Neural progenitor cell (in vitro differentiated cells): ENCODE results near the gene SYNDIG1L.

ENCODE experiments used
- EZH2phosphoT487 ChIP-seq: fragments of 200-600 bp; sonication (generic); IDR thresholded peaks from 2 replicates; pipeline ENCODE4 v1.6.1; 2017; ENCODE audit warnings: antibody characterized with exemption
- TF ChIP-seq, protein P1 (sequence below): fragments of 200-600 bp; sonication (generic); IDR thresholded peaks from 2 replicates; pipeline ENCODE4 v1.5.1; 2017; ENCODE audit warnings: antibody characterized with exemption, mild to moderate bottlenecking

DNA sequence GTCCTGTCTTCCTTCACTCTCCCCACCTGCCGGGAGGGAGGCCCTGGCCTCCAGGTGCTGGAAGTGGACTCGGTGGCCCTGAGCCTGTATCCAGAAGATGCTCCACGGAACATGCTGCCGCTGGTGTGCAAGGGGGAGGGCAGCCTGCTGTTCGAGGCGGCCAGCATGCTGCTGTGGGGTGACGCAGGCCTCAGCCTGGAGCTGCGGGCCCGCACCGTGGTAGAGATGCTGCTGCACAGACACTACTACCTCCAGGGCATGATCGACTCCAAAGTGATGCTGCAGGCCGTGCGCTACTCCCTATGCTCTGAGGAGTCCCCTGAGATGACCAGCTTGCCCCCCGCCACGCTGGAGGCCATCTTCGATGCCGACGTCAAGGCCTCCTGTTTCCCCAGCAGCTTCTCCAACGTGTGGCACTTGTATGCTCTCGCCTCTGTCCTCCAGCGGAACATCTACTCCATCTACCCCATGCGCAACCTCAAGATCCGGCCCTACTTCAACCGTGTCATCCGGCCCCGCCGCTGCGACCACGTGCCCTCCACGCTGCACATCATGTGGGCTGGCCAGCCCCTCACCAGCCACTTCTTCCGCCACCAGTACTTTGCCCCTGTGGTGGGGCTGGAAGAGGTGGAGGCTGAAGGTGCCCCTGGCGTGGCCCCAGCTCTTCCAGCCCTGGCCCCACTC lies 69.0 kb downstream of the SYNDIG1L start:
- TF ChIP-seq, protein P1, sequence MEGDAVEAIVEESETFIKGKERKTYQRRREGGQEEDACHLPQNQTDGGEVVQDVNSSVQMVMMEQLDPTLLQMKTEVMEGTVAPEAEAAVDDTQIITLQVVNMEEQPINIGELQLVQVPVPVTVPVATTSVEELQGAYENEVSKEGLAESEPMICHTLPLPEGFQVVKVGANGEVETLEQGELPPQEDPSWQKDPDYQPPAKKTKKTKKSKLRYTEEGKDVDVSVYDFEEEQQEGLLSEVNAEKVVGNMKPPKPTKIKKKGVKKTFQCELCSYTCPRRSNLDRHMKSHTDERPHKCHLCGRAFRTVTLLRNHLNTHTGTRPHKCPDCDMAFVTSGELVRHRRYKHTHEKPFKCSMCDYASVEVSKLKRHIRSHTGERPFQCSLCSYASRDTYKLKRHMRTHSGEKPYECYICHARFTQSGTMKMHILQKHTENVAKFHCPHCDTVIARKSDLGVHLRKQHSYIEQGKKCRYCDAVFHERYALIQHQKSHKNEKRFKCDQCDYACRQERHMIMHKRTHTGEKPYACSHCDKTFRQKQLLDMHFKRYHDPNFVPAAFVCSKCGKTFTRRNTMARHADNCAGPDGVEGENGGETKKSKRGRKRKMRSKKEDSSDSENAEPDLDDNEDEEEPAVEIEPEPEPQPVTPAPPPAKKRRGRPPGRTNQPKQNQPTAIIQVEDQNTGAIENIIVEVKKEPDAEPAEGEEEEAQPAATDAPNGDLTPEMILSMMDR: no peak
- TF ChIP-seq EZH2phosphoT487: no peak
